Omental fat pad (tissue), 4 donors: Measurements from ENCODE around the gene PPIL3. TPM values are rescaled to one million over a fixed set of nuclear protein-coding genes. Genes with fewer than 3 reads are reported as not detected.

Experiments
- ATAC-seq: fragments of 150-250 bp; one replicate; pipeline ENCODE4 v1.9.1; 2016; ENCODE audit warnings: mild to moderate bottlenecking, moderate library complexity; ENCODE audit not compliant: low FRiP score
- DNase-seq: peaks from one replicate; pipeline ENCODE4 v3.0.0-alpha.2; 2019; ENCODE audit warnings: low spot score
- CTCF ChIP-seq, 3 donors: fragments of 450-650 bp; IDR thresholded peaks; one replicate each; pipeline ENCODE4 v1.5.1; 2016 to 2017; ENCODE audit warnings: antibody characterized with exemption in 3 of 3, mild to moderate bottlenecking in 3 of 3, moderate library complexity in 2 of 3
- total RNA-seq, 4 donors: library from RNA; depleted of rRNA; stranded (reverse); fragments of >200 nt; gene quantifications; one replicate each; pipeline ENCODE4 v1.1.0, GENCODE V29; 2016

Gene PPIL3
- total RNA-seq, 4 donors from 2014 or later = 14.7 to 39.6 (median 27.1) TPM

- ATAC-seq (no peak), DNase-seq (no peak)
- no peak for TF ChIP-seq CTCF (IDR thresholded peaks at IDR 0.05)
Observed at GRCh38 chr2:200847269-200847668, 41.6 kb downstream of the PPIL3 start.

- no peak for TF ChIP-seq CTCF (IDR thresholded peaks at IDR 0.05)
- DNase-seq = no peak
- no peak for ATAC-seq
Observed at GRCh38 chr2:200845669-200846325, 43.1 kb downstream of the PPIL3 start.

GRCh38 chr2:200845194-200845593 is 43.7 kb downstream of the PPIL3 start:
- TF ChIP-seq CTCF (IDR thresholded peaks at IDR 0.05) = no peak
- DNase-seq (no peak), ATAC-seq (peak; percentile 48)

GRCh38 chr2:200843993-200844948 is 44.6 kb downstream of the PPIL3 start:
- DNase-seq (no peak), ATAC-seq (no peak)
- no peak for TF ChIP-seq CTCF (IDR thresholded peaks at IDR 0.05)

- no peak for TF ChIP-seq CTCF (IDR thresholded peaks at IDR 0.05)
- no peak for ATAC-seq
- no peak for DNase-seq
Observed at GRCh38 chr2:200839513-200839912, 49.4 kb downstream of the PPIL3 start.

GRCh38 chr2:200834701-200835100 is 54.2 kb downstream of the PPIL3 start:
- no peak for TF ChIP-seq CTCF (IDR thresholded peaks at IDR 0.05)
- no peak for DNase-seq
- no peak for ATAC-seq
